HG03064 (cell line): ENCODE data around the gene ZNF280B.
"Not testable (repeated sequence)": the region's sequence is repeated elsewhere in the genome, so short reads cannot be mapped to it uniquely, and the experiment has no call there.

Experiments used
- ATAC-seq: cut with Tn5 transposase; IDR thresholded peaks from one replicate; pipeline ENCODE4 v1.9.1; 2021; ENCODE audit warnings: low read depth; ENCODE audit not compliant: unreplicated experiment

The ZNF280B gene

GRCh38 chr22:22510833-22511232, 2.3 kb upstream of the ZNF280B start:
- ATAC-seq = not testable (repeated sequence)

GRCh38 chr22:22509912-22510311, 1.4 kb upstream of the ZNF280B start:
- not testable (repeated sequence) for ATAC-seq

- ATAC-seq = no peak
These were observed 734 bp downstream of the ZNF280B start for GRCh38 chr22:22507743-22508273.

GRCh38 chr22:22506736-22507135, 1.8 kb downstream of the ZNF280B start:
- ATAC-seq = no peak

- no peak for ATAC-seq
These were observed 10.3 kb downstream of the ZNF280B start for GRCh38 chr22:22498267-22498666.

DNA sequence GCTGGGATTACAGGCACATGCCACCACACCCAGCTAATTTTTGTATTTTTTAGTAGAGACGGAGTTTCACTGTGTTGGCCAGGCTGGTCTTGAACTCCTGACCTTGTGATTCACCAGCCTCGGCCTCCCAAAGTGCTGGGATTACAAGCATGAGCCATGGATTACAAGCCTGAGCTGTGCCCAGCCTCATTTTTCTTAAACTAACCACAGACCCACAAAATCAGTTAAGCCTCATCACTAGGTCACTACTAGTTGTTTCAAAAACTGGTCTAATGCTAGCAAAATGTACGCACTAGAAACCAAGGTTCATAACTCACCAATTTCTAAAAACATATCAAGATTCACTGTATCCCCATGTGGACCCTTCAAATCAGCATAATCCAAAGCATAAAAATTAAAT, 17.0 kb downstream of the ZNF280B start:
- not testable (repeated sequence) for ATAC-seq

DNA sequence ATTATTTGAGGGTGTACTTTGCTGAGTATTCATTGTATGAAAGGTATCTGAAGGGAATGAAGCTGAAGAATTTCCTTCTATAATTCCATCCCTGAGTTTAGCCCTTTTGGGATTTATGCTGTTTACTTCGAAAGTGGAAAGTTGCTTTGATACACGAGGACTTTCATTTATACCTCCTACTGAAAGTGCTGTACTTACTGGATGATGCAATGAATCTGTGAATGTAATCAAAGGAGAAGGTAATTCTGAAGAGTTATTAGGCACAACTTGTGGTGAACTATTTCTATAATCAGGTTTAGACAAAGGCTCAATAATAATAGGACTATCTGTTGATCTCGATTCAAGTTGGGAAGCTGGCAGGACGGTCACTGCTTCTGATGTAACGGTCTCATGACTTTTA, 19.8 kb downstream of the ZNF280B start:
- ATAC-seq = no peak

GRCh38 chr22:22487869-22488597, 20.5 kb downstream of the ZNF280B start:
- ATAC-seq = no peak

- ATAC-seq = no peak
These were observed 21.5 kb downstream of the ZNF280B start for GRCh38 chr22:22487059-22487458.

GRCh38 chr22:22486132-22486899, 22.2 kb downstream of the ZNF280B start:
- ATAC-seq = no peak

GRCh38 chr22:22485524-22485923, 23.0 kb downstream of the ZNF280B start:
- no peak for ATAC-seq

GRCh38 chr22:22484023-22484422, 24.5 kb downstream of the ZNF280B start:
- ATAC-seq = no peak

DNA sequence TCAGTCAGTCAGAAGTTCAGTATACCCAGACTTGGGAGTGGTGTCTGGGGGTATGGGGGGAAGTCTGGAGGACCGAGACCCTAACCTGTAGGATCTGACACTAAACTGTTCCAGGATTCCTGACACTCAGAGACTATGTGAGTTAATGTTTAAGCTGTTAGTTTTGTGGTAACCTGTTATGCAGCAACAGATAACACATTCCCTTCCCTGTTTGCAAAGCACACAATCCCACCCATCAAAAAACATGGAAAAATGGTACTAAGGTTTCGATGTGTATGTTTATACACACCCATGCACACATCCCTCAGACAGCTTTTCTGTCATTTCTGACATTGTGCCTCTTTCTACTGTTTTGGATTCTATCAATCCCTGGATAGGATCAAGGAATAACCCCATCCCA, 27.6 kb downstream of the ZNF280B start:
- no peak for ATAC-seq

- no peak for ATAC-seq
These were observed 28.5 kb downstream of the ZNF280B start for GRCh38 chr22:22479999-22480532.

DNA sequence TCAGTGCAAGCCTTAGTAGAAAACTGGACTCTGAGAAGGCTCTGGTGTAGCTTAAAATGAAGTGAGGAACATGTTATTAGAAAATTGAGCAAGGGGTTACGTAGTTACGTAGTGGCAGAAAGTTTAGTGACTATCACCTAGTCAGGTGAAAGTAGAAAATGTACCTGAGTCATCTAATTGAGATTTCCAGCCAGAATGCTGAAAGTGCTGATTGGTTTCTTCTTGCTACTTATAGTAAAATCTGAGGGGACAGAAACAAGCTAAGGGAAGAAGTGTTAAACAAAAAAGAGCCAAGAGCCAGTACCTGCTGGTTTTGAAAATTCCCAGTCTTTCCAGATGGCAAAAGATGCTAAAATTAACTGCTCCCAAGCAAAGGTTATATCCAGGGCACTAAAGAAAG, 29.4 kb downstream of the ZNF280B start:
- no peak for ATAC-seq

DNA sequence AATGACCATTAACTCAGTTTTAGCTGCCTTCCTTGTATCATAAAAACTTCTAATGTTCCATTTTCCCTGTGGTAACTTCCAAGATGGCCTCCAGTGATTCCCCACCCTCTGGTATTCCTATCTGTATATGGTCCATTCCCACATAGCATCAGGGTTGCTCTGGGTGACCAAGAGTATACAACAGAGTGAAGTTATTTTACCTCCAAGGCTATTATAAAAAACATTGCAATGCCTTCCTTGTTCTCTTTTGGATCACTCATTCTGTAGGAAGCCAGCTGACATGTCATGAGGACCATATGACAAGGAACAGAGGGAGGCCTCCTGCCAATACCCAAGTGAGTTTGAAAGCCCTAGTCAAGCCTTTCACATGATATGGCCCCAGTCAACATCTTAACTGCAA, 30.1 kb downstream of the ZNF280B start:
- ATAC-seq = no peak

GRCh38 chr22:22474733-22475132, 33.8 kb downstream of the ZNF280B start:
- ATAC-seq = no peak

- not testable (repeated sequence) for ATAC-seq
These were observed 37.4 kb downstream of the ZNF280B start for GRCh38 chr22:22471104-22471503.

GRCh38 chr22:22469527-22469926, 39.0 kb downstream of the ZNF280B start:
- no peak for ATAC-seq

DNA sequence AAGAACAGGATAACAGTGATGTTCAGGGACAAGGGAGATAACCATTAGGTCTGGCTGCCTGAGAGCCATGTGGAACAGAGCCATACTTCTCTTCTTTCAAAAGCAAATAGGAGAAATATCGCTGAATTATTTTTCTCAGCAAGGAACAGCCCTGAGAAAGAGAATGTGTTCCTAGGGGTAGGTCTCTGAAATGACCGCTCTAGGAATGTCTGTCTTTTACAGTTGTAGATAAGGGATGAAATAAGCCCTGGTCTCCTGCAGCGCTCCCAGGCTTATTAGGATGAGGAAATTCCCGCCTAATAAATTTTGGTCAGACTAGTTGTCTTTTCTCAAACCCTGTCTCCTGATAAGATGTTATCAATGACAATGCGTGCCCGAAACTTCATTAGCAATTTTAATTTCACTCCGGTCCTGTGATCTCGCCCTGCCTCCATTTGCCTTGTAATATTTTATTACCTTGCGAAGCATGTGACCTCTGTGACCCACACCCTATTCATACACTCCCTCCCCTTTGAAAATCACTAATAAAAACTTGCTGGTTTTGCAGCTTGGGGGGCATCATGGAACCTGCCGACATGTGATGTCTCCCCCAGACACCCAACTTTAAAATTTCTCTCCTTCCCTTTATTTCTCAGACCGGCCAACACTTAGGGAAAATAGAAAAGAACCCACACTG, 39.6 kb downstream of the ZNF280B start:
- not testable (repeated sequence) for ATAC-seq

- ATAC-seq = no peak
These were observed 41.4 kb downstream of the ZNF280B start for GRCh38 chr22:22467112-22467511.
